Skeletal muscle cell (primary cell): ENCODE results near the gene DNAJB12.
"Not testable (repeated sequence)": the region's sequence is repeated elsewhere in the genome, so short reads cannot be mapped to it uniquely, and the experiment has no call there.

Source experiments
- DNase-seq: peaks from one replicate; pipeline ENCODE4 v3.0.0-alpha.2; 2010; ENCODE audit warnings: low read depth
- H3K4me3 ChIP-seq: 2 replicates; pipeline ENCODE4 v1.5.1; 2011; ENCODE audit warnings: low read depth, mild to moderate bottlenecking, control low read depth, low read length, moderate library complexity

The DNAJB12 gene

GRCh38 chr10:72303424-72304128, 51.1 kb downstream of the DNAJB12 start:
- no peak for DNase-seq
- H3K4me3 ChIP-seq = no peak overlapping the region

GRCh38 chr10:72298592-72299519, 55.9 kb downstream of the DNAJB12 start:
- no peak overlapping the region for H3K4me3 ChIP-seq
- DNase-seq = no peak

- H3K4me3 ChIP-seq = peak overlapping the region; percentile 51
- peak; percentile 94 for DNase-seq
Measured at GRCh38 chr10:72297805-72298591, 56.7 kb downstream of the DNAJB12 start.

GRCh38 chr10:72297281-72297804, 57.4 kb downstream of the DNAJB12 start:
- H3K4me3 ChIP-seq = peak overlapping the region; percentile 51
- DNase-seq = peak; percentile 89

GRCh38 chr10:72296829-72297280, 57.9 kb downstream of the DNAJB12 start:
- H3K4me3 ChIP-seq = not testable (repeated sequence)

GRCh38 chr10:72295330-72295910, 59.3 kb downstream of the DNAJB12 start:
- DNase-seq = no peak
- no peak overlapping the region for H3K4me3 ChIP-seq

More at GRCh38 chr10:72296829-72297280, 57.9 kb downstream of the DNAJB12 start:
- DNase-seq = not testable (repeated sequence)

- no peak for DNase-seq
- no peak overlapping the region for H3K4me3 ChIP-seq
Measured at GRCh38 chr10:72292223-72292691, 62.5 kb downstream of the DNAJB12 start.

GRCh38 chr10:72291019-72291532, 63.6 kb downstream of the DNAJB12 start:
- DNase-seq = no peak
- no peak overlapping the region for H3K4me3 ChIP-seq

- no peak overlapping the region for H3K4me3 ChIP-seq
- DNase-seq = no peak
Measured at GRCh38 chr10:72285972-72286521, 68.7 kb downstream of the DNAJB12 start.

- no peak for DNase-seq
Measured at GRCh38 chr10:72283131-72283530, 71.6 kb downstream of the DNAJB12 start.

More at GRCh38 chr10:72283131-72283530, 71.6 kb downstream of the DNAJB12 start:
- H3K4me3 ChIP-seq = no peak overlapping the region
